HPDE6-E6E7 (cell line): ENCODE results near the gene EDA.
"Not testable (repeated sequence)": the region's sequence is repeated elsewhere in the genome, so short reads cannot be mapped to it uniquely, and the experiment has no call there.

ENCODE experiments used
- DNase-seq: peaks from one replicate; pipeline ENCODE4 v3.0.0; 2011; ENCODE audit warnings: missing footprints; ENCODE audit errors: extremely low spot score

EDA gene

GRCh38 chrX:69959712-69960111 lies 343.8 kb downstream of the EDA start:
- no peak for DNase-seq

GRCh38 chrX:69961365-69962072 lies 345.6 kb downstream of the EDA start:
- DNase-seq = no peak

GRCh38 chrX:69968950-69969349 lies 353.0 kb downstream of the EDA start:
- DNase-seq = no peak

GRCh38 chrX:69969460-69969859 lies 353.5 kb downstream of the EDA start:
- no peak for DNase-seq

- DNase-seq = no peak
These were observed 371.8 kb downstream of the EDA start for GRCh38 chrX:69987691-69988090.

GRCh38 chrX:69988955-69989394 lies 373.1 kb downstream of the EDA start:
- DNase-seq = no peak

- DNase-seq = no peak
These were observed 375.8 kb downstream of the EDA start for GRCh38 chrX:69991685-69992084.

GRCh38 chrX:69993494-69993893 lies 377.6 kb downstream of the EDA start:
- no peak for DNase-seq

- DNase-seq = no peak
These were observed 379.6 kb downstream of the EDA start for GRCh38 chrX:69995362-69996112.

GRCh38 chrX:69996113-69996468 lies 380.2 kb downstream of the EDA start:
- no peak for DNase-seq

GRCh38 chrX:69998299-69998698 lies 382.4 kb downstream of the EDA start:
- not testable (repeated sequence) for DNase-seq

- no peak for DNase-seq
These were observed 385.4 kb downstream of the EDA start for GRCh38 chrX:70001269-70001668.

GRCh38 chrX:70001708-70002341 lies 385.9 kb downstream of the EDA start:
- no peak for DNase-seq

GRCh38 chrX:70007946-70008345 lies 392.0 kb downstream of the EDA start:
- DNase-seq = no peak

- DNase-seq = no peak
These were observed 393.1 kb downstream of the EDA start for GRCh38 chrX:70009049-70009448.

GRCh38 chrX:70009970-70010369 lies 394.1 kb downstream of the EDA start:
- no peak for DNase-seq

- no peak for DNase-seq
These were observed 396.8 kb downstream of the EDA start for GRCh38 chrX:70012756-70013155.

GRCh38 chrX:70013466-70014381 lies 397.8 kb downstream of the EDA start:
- no peak for DNase-seq

GRCh38 chrX:70016513-70016912 lies 400.6 kb downstream of the EDA start:
- DNase-seq = no peak

- DNase-seq = no peak
These were observed 406.7 kb downstream of the EDA start for GRCh38 chrX:70022616-70023015.

GRCh38 chrX:70025464-70025863 lies 409.6 kb downstream of the EDA start:
- DNase-seq = no peak
